ENCODE results near the gene SHANK3. TPM values are rescaled to one million over a fixed set of nuclear protein-coding genes. Genes with fewer than 3 reads are reported as not detected.
"Not testable (repeated sequence)": the region's sequence is repeated elsewhere in the genome, so short reads cannot be mapped to it uniquely, and the experiment has no call there.

Gene SHANK3
- total RNA-seq, 2 experiments from 2014 or later, result 0.15 TPM; not detected in 1

- TF ChIP-seq, protein P1, sequence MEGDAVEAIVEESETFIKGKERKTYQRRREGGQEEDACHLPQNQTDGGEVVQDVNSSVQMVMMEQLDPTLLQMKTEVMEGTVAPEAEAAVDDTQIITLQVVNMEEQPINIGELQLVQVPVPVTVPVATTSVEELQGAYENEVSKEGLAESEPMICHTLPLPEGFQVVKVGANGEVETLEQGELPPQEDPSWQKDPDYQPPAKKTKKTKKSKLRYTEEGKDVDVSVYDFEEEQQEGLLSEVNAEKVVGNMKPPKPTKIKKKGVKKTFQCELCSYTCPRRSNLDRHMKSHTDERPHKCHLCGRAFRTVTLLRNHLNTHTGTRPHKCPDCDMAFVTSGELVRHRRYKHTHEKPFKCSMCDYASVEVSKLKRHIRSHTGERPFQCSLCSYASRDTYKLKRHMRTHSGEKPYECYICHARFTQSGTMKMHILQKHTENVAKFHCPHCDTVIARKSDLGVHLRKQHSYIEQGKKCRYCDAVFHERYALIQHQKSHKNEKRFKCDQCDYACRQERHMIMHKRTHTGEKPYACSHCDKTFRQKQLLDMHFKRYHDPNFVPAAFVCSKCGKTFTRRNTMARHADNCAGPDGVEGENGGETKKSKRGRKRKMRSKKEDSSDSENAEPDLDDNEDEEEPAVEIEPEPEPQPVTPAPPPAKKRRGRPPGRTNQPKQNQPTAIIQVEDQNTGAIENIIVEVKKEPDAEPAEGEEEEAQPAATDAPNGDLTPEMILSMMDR (conservative IDR thresholded peaks at IDR 0.05; ENCODE audit: low read length), result no peak
- TF ChIP-seq EZH2phosphoT487 (IDR thresholded peaks at IDR 0.05; ENCODE audit: borderline replicate concordance, low read depth, low read length), result no peak
- ChIA-PET CTCF (ENCODE audit: unreplicated experiment) (no interaction called here), POLR2A (no interaction called here)
- Histone ChIP-seq H4K20me1 (ENCODE audit: insufficient read depth, low read length) (no peaks in the 10 kb centered on the region), H3K4me2 (ENCODE audit: low read length) (no peak overlapping the region), H3K9me2 (ENCODE audit: insufficient read depth, low read length) (no peaks in the 10 kb centered on the region), H3K36me3 (ENCODE audit: insufficient read depth, low read length) (no peaks in the 10 kb centered on the region), H3K79me2 (ENCODE audit: insufficient read depth, low read depth, low read length) (no peaks in the 10 kb centered on the region), H3K27ac (ENCODE audit: low read depth, low read length, poor library complexity, severe bottlenecking) (no peak overlapping the region), H3K4me3 (ENCODE audit: low read depth, low read length, poor library complexity, severe bottlenecking) (no peak overlapping the region), H3K4me1 (ENCODE audit: insufficient read depth, low read length, poor library complexity, severe bottlenecking) (no peaks in the 10 kb centered on the region), H3K9me3 (ENCODE audit: low read length) (peaks cover 18% of the 10 kb centered on the region; the same call in 1 of the 2 replicates), H2AFZ (ENCODE audit: low read length) (no peak overlapping the region)
- intact Hi-C loops (cut with micrococcal nuclease; ENCODE audit: unreplicated experiment), result no loop called here
- no peak for DNase-seq (ENCODE audit: low spot score)
- BruUV-seq (replicated peaks), result no TSS peak
Measured at GRCh38 chr22:50653256-50653655, 19.4 kb upstream of the SHANK3 start.

- H3K4me3 ChIP-seq (ENCODE audit: low read depth, low read length, poor library complexity, severe bottlenecking); H3K4me1 ChIP-seq (ENCODE audit: insufficient read depth, low read length, poor library complexity, severe bottlenecking); DNase-seq (ENCODE audit: low spot score); H3K4me2 ChIP-seq (ENCODE audit: low read length); H3K9me2 ChIP-seq (ENCODE audit: insufficient read depth, low read length); H3K79me2 ChIP-seq (ENCODE audit: insufficient read depth, low read depth, low read length); BruUV-seq (replicated peaks); H3K36me3 ChIP-seq (ENCODE audit: insufficient read depth, low read length); POLR2A ChIA-PET; H3K27ac ChIP-seq (ENCODE audit: low read depth, low read length, poor library complexity, severe bottlenecking); H3K9me3 ChIP-seq (ENCODE audit: low read length); H4K20me1 ChIP-seq (ENCODE audit: insufficient read depth, low read length); intact Hi-C loops (cut with micrococcal nuclease; ENCODE audit: unreplicated experiment); H2AFZ ChIP-seq (ENCODE audit: low read length); CTCF ChIA-PET (ENCODE audit: unreplicated experiment): not testable (repeated sequence)
Measured at GRCh38 chr22:50654664-50655063, 18.0 kb upstream of the SHANK3 start.

- no peak for DNase-seq (ENCODE audit: low spot score)
- Histone ChIP-seq H3K36me3 (ENCODE audit: insufficient read depth, low read length) (no peaks in the 10 kb centered on the region), H3K4me3 (ENCODE audit: low read depth, low read length, poor library complexity, severe bottlenecking) (no peak overlapping the region), H2AFZ (ENCODE audit: low read length) (no peak overlapping the region), H3K79me2 (ENCODE audit: insufficient read depth, low read depth, low read length) (no peaks in the 10 kb centered on the region), H3K4me1 (ENCODE audit: insufficient read depth, low read length, poor library complexity, severe bottlenecking) (no peaks in the 10 kb centered on the region), H4K20me1 (ENCODE audit: insufficient read depth, low read length) (no peaks in the 10 kb centered on the region), H3K27ac (ENCODE audit: low read depth, low read length, poor library complexity, severe bottlenecking) (no peak overlapping the region), H3K9me3 (ENCODE audit: low read length) (no peaks in the 10 kb centered on the region), H3K4me2 (ENCODE audit: low read length) (no peak overlapping the region), H3K9me2 (ENCODE audit: insufficient read depth, low read length) (no peaks in the 10 kb centered on the region)
- BruUV-seq (replicated peaks), result no TSS peak
- ChIA-PET CTCF (ENCODE audit: unreplicated experiment) (no interaction called here), POLR2A (no interaction called here)
- no peak for TF ChIP-seq EZH2phosphoT487 (IDR thresholded peaks at IDR 0.05; ENCODE audit: borderline replicate concordance, low read depth, low read length)
- TF ChIP-seq, protein P1 (conservative IDR thresholded peaks at IDR 0.05; ENCODE audit: low read length), result no peak
- intact Hi-C loops (cut with micrococcal nuclease; ENCODE audit: unreplicated experiment), result no loop called here
Measured at GRCh38 chr22:50656122-50657070, 16.2 kb upstream of the SHANK3 start.

Data from OCI-LY7 (cell line).